Measurements from ENCODE around the gene ICE2.

DNA sequence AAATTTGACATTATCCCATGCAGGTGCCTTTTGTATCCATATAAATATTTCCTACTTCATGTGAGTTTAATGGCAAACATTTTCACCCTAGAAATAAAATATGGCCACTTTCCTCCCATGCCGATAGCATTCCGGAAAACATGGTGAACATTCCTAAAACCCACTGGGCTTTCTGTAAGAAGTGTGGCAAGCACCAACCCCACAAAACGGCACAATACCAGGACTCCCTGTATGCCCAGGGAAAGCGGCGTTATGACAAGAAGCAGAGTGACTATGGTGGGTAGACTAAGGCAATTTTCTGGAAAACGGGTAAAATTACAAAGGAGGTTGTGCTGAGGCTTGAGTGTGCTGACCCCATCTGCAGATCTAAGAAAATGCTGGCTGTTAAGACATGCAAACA lies 88.7 kb downstream of the ICE2 start:
- TF ChIP-seq FOXM1 (IDR thresholded peaks at IDR 0.05; ENCODE audit: borderline replicate concordance) (no peak), TARDBP (IDR thresholded peaks at IDR 0.05) (no peak), FOXA1 (IDR thresholded peaks at IDR 0.05) (no peak), FOXK2 (IDR thresholded peaks at IDR 0.05) (no peak), SP1 (IDR thresholded peaks at IDR 0.05) (no peak), BHLHE40 (IDR thresholded peaks at IDR 0.05; ENCODE audit: borderline replicate concordance) (no peak), ELF4 (IDR thresholded peaks at IDR 0.05) (no peak), ZNF384 (IDR thresholded peaks at IDR 0.05) (no peak), LEF1 (IDR thresholded peaks at IDR 0.05; ENCODE audit: borderline replicate concordance) (no peak), HDGF (IDR thresholded peaks at IDR 0.05; ENCODE audit: borderline replicate concordance) (no peak), SUZ12 (IDR thresholded peaks at IDR 0.05) (no peak), NFRKB (IDR thresholded peaks at IDR 0.05) (no peak)

All from HEK293T (cell line).